Measurements from ENCODE around the gene PTPN11. TPM values are rescaled to one million over a fixed set of nuclear protein-coding genes. Genes with fewer than 3 reads are reported as not detected.

Gene PTPN11
- total RNA-seq = 58.3 and 58.7 TPM in 2 replicates

GRCh38 chr12:112418608-112419296, at the start of gene PTPN11:
Gene PTPN11, plus strand, starts transcription at chr12:112418947. Its CDS starts 165 bp downstream, at chr12:112419112.

GRCh38 chr12:112381883-112382796, 36.6 kb upstream of the PTPN11 start, which contains the start of gene HECTD4:
Gene HECTD4, minus strand, starts transcription at chr12:112382431. Its CDS starts 303 bp downstream, at chr12:112382128.

GRCh38 chr12:112409064-112409905, 9.5 kb upstream of the PTPN11 start, which contains the start of gene RPL6:
Gene RPL6, minus strand, starts transcription at chr12:112409605. Its CDS starts 949 bp downstream, at chr12:112408656.

Other genes with a start within 250 kb of the PTPN11 start
- gene HECTD4, start 36.5 kb upstream of the PTPN11 start, total RNA-seq = 6.5 and 13.1 TPM in 2 replicates
- 2,050 and 3,219 TPM in 2 replicates for gene RPL6, start 9.3 kb upstream of the PTPN11 start, total RNA-seq

Data from epithelial cell of alveolus of lung (primary cell).